MCF 10A (cell line): ENCODE results near the gene BSCL2. TPM values are rescaled to one million over a fixed set of nuclear protein-coding genes. Genes with fewer than 3 reads are reported as not detected.
A peak's percentile ranks its signal among the peaks of the same experiment; 100 is the strongest.

ENCODE experiments used
- BruUV-seq: library from RNA; stranded (reverse); fragments of 400-500 nt; replicated peaks from 2 replicates; lab custom pipeline; 2021; lab: Mats Ljungman, UMichigan
- CTCF ChIA-PET: fragments of 300-600 bp; sonication (Branson Sonifier 250); formaldehyde crosslinking; extraction: SDS; loops from one replicate; lab custom pipeline; 2021; ENCODE audit warnings: antibody characterized with exemption, inconsistent platforms; lab: Yijun Ruan, JAX
- POLR2A ChIA-PET: fragments of 300-600, 350-650 bp; sonication (Branson Sonifier 250); formaldehyde crosslinking; extraction: SDS; loops from one replicate; lab custom pipeline; 2020; ENCODE audit warnings: antibody characterized with exemption, inconsistent platforms; lab: Yijun Ruan, JAX
- DNase-seq: peaks from one replicate; pipeline ENCODE4 v3.0.0-alpha.2; 2018; ENCODE audit not compliant: unreplicated experiment
- H3K27ac Mint-ChIP-seq: one replicate; pipeline ENCODE4 v1.8.0; 2022; ENCODE audit warnings: mild to moderate bottlenecking, low read depth, mixed read lengths; ENCODE audit not compliant: unreplicated experiment
- H3K27me3 Mint-ChIP-seq: one replicate; pipeline ENCODE4 v1.8.0; 2022; ENCODE audit warnings: mixed read lengths; ENCODE audit not compliant: insufficient read depth, unreplicated experiment
- H3K36me3 Mint-ChIP-seq: one replicate; pipeline ENCODE4 v1.8.0; 2022; ENCODE audit warnings: mild to moderate bottlenecking, moderate library complexity, mixed read lengths; ENCODE audit not compliant: insufficient read depth, unreplicated experiment
- H3K4me1 Mint-ChIP-seq: one replicate; pipeline ENCODE4 v1.8.0; 2022; ENCODE audit warnings: mixed read lengths; ENCODE audit not compliant: insufficient read depth, unreplicated experiment
- H3K4me3 Mint-ChIP-seq: one replicate; pipeline ENCODE4 v1.8.0; 2022; ENCODE audit warnings: mild to moderate bottlenecking, moderate library complexity, mixed read lengths; ENCODE audit not compliant: unreplicated experiment
- H3K9me3 Mint-ChIP-seq: one replicate; pipeline ENCODE4 v1.8.0; 2022; ENCODE audit warnings: mixed read lengths; ENCODE audit not compliant: unreplicated experiment
- intact Hi-C: fragments of 100-400 bp; cut with micrococcal nuclease; formaldehyde crosslinking; loops from 2 replicates; pipeline ENCODE4 v1.14.1; 2022
- total RNA-seq: library from RNA; stranded (reverse); gene quantifications from 2 replicates; pipeline ENCODE4 v1.2.3, GENCODE V29; 2022
- TF ChIP-seq, protein P1 (sequence below): fragments of 200-600 bp; IDR thresholded peaks from one replicate; pipeline ENCODE4 v1.8.0; 2022; ENCODE audit warnings: antibody characterized with exemption, mild to moderate bottlenecking; ENCODE audit not compliant: unreplicated experiment

The BSCL2 gene
- total RNA-seq, 1 experiment from 2014 or later, result 33.1 TPM

- TF ChIP-seq, protein P1, sequence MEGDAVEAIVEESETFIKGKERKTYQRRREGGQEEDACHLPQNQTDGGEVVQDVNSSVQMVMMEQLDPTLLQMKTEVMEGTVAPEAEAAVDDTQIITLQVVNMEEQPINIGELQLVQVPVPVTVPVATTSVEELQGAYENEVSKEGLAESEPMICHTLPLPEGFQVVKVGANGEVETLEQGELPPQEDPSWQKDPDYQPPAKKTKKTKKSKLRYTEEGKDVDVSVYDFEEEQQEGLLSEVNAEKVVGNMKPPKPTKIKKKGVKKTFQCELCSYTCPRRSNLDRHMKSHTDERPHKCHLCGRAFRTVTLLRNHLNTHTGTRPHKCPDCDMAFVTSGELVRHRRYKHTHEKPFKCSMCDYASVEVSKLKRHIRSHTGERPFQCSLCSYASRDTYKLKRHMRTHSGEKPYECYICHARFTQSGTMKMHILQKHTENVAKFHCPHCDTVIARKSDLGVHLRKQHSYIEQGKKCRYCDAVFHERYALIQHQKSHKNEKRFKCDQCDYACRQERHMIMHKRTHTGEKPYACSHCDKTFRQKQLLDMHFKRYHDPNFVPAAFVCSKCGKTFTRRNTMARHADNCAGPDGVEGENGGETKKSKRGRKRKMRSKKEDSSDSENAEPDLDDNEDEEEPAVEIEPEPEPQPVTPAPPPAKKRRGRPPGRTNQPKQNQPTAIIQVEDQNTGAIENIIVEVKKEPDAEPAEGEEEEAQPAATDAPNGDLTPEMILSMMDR, result no peak
- intact Hi-C loops, result loop anchor here (5.0 kb wide), 1 partner anchor 77 kb away; the partner anchor contains the start of gene TUT1
- peaks cover 5% of the 10 kb centered on the region for H3K4me1 Mint-ChIP-seq
- H3K9me3 Mint-ChIP-seq, result no peaks in the 10 kb centered on the region
- ChIA-PET CTCF (interaction anchor here (0.6 to 1.0 kb wide), 3 partner anchors 38 to 290 kb away, joined by 3 to 4 read pairs (median 3); partner anchors contain the start of genes EEF1G and GNG3), POLR2A (interaction anchor here (0.5 to 10.6 kb wide), 16 partner anchors 9 to 121 kb away, joined by 3 to 182 read pairs (median 5); partner anchors contain the start of genes B3GAT3, EEF1G, GANAB and HNRNPUL2)
- H3K36me3 Mint-ChIP-seq, result peaks cover 74% of the 10 kb centered on the region
- no peaks in the 10 kb centered on the region for H3K27me3 Mint-ChIP-seq
- H3K4me3 Mint-ChIP-seq, result no peak overlapping the region
- no TSS peak for BruUV-seq
- peak; percentile 49 for DNase-seq
- H3K27ac Mint-ChIP-seq, result peak overlapping the region; percentile 95
These were observed 37.6 kb downstream of the BSCL2 start for GRCh38 chr11:62669420-62670161.

GRCh38 chr11:62667460-62667859 lies 39.8 kb downstream of the BSCL2 start:
- Mint-ChIP-seq H3K27me3 (no peaks in the 10 kb centered on the region), H3K4me3 (peak overlapping the region; percentile 98), H3K27ac (peak overlapping the region; percentile 91), H3K9me3 (no peaks in the 10 kb centered on the region), H3K4me1 (peaks cover 5% of the 10 kb centered on the region), H3K36me3 (peaks cover 69% of the 10 kb centered on the region)
- TF ChIP-seq, protein P1, result no peak
- intact Hi-C loops, result no loop called here
- BruUV-seq, result no TSS peak
- DNase-seq, result no peak
- ChIA-PET POLR2A (interaction anchor here (0.7 to 10.6 kb wide), 21 partner anchors 11 to 214 kb away, joined by 3 to 222 read pairs (median 7); partner anchors contain the start of genes AHNAK, B3GAT3, EEF1G and GANAB), CTCF (interaction anchor here (0.6 to 1.9 kb wide), 9 partner anchors 9 to 1239 kb away, joined by 3 to 15 read pairs (median 3); partner anchors contain the start of gene UBXN1)

GRCh38 chr11:62666259-62666926 lies 40.8 kb downstream of the BSCL2 start:
- peak; percentile 16 for DNase-seq
- Mint-ChIP-seq H3K36me3 (peaks cover 70% of the 10 kb centered on the region), H3K4me1 (peaks cover 5% of the 10 kb centered on the region), H3K4me3 (peak overlapping the region; percentile 98), H3K27me3 (no peaks in the 10 kb centered on the region), H3K9me3 (no peaks in the 10 kb centered on the region), H3K27ac (peak overlapping the region; percentile 91)
- CTCF ChIA-PET, result interaction anchor here (0.6 to 1.9 kb wide), 7 partner anchors 9 to 1238 kb away, joined by 3 to 13 read pairs (median 3); no protein-coding TSS in a partner anchor
- TF ChIP-seq, protein P1, result no peak
- intact Hi-C loops, result no loop called here
- no TSS peak for BruUV-seq
- POLR2A ChIA-PET, result interaction anchor here (0.6 to 10.6 kb wide), 37 partner anchors 7 to 1749 kb away, joined by 3 to 222 read pairs (median 7); partner anchors contain the start of genes B3GAT3, EEF1G, GANAB and HNRNPUL2
